ENCODE data around the gene CARM1. TPM values are rescaled to one million over a fixed set of nuclear protein-coding genes. Genes with fewer than 3 reads are reported as not detected.

Gene CARM1
- polyA plus RNA-seq (2012; ENCODE audit: insufficient read depth, insufficient read length, low read depth): 81.7 TPM

- Histone ChIP-seq H3K27me3 (no peaks in the 10 kb centered on the region), H3K4me1 (no peaks in the 10 kb centered on the region; the same call in 1 of the 2 replicates), H3K4me3 (ENCODE audit: low read depth, low read length) (peak within 1 kb of the TSS; percentile 75), H3K36me3 (no peaks in the 10 kb centered on the region), H3K9me3 (no peaks in the 10 kb centered on the region)
- TF ChIP-seq CTCF (IDR thresholded peaks at IDR 0.05; ENCODE audit: low read depth, low read length): peak; percentile 39
- DNase-seq: peak; percentile 100
These were observed at the start of gene CARM1 for GRCh38 chr19:10870955-10871603. Gene CARM1 (plus strand): TSS chr19:10871553. CDS start chr19:10871703, 150 bp downstream.

DNA sequence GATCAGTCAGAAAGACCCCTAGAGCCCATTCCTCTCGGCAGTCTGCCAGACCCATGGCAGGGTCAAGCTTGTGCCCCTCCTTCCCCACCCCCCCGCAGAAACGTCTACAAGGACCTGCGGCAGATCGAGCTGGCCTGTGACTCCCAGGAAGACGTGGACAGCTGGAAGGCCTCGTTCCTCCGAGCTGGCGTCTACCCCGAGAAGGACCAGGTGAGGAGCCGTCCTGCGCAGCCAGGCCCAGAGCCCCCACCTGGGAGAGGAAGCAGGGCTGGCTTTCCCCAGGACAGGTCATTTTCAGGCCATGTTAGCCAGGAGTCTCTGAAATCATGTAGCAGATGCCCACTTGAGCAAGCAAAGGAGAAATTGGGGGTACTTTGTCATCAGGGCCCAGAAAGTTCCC, 47.7 kb upstream of the CARM1 start:
- no peak for TF ChIP-seq CTCF (IDR thresholded peaks at IDR 0.05; ENCODE audit: low read depth, low read length)
- Histone ChIP-seq H3K27me3 (no peaks in the 10 kb centered on the region), H3K36me3 (peaks cover 54% of the 10 kb centered on the region), H3K4me1 (peaks cover 8% of the 10 kb centered on the region), H3K9me3 (no peaks in the 10 kb centered on the region), H3K4me3 (ENCODE audit: low read depth, low read length) (no peak overlapping the region)
- no peak for DNase-seq

GRCh38 chr19:10826231-10826630, 45.1 kb upstream of the CARM1 start:
- no peak for TF ChIP-seq CTCF (IDR thresholded peaks at IDR 0.05; ENCODE audit: low read depth, low read length)
- peak; percentile 88 for DNase-seq
- peaks cover 8% of the 10 kb centered on the region for H3K4me1 ChIP-seq
- no peak overlapping the region for H3K4me3 ChIP-seq (ENCODE audit: low read depth, low read length)
- peaks cover 52% of the 10 kb centered on the region for H3K36me3 ChIP-seq
- no peaks in the 10 kb centered on the region for H3K27me3 ChIP-seq
- H3K9me3 ChIP-seq: no peaks in the 10 kb centered on the region

DNA sequence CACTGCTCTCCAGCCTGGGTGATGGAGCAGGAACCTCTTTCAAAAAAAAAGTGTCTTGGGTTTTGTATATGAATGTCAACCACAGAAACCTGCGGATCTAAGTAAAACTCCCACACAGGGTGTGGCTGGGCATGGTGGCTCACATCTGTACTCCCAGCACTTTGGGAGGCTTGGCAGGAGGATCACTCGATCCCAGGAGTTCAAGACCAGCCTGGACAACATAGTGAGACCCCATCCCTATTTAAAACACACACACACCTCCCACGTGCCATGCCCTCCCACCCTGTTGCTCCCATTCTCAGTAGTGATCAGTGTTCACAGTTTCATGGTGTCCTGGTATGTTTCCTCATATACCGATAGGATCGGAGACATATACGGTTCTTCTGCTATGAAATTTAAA, 44.5 kb upstream of the CARM1 start:
- Histone ChIP-seq H3K27me3 (no peaks in the 10 kb centered on the region), H3K36me3 (peaks cover 48% of the 10 kb centered on the region), H3K9me3 (no peaks in the 10 kb centered on the region), H3K4me1 (peaks cover 8% of the 10 kb centered on the region), H3K4me3 (ENCODE audit: low read depth, low read length) (no peak overlapping the region)
- TF ChIP-seq CTCF (IDR thresholded peaks at IDR 0.05; ENCODE audit: low read depth, low read length): no peak
- DNase-seq: no peak

DNA sequence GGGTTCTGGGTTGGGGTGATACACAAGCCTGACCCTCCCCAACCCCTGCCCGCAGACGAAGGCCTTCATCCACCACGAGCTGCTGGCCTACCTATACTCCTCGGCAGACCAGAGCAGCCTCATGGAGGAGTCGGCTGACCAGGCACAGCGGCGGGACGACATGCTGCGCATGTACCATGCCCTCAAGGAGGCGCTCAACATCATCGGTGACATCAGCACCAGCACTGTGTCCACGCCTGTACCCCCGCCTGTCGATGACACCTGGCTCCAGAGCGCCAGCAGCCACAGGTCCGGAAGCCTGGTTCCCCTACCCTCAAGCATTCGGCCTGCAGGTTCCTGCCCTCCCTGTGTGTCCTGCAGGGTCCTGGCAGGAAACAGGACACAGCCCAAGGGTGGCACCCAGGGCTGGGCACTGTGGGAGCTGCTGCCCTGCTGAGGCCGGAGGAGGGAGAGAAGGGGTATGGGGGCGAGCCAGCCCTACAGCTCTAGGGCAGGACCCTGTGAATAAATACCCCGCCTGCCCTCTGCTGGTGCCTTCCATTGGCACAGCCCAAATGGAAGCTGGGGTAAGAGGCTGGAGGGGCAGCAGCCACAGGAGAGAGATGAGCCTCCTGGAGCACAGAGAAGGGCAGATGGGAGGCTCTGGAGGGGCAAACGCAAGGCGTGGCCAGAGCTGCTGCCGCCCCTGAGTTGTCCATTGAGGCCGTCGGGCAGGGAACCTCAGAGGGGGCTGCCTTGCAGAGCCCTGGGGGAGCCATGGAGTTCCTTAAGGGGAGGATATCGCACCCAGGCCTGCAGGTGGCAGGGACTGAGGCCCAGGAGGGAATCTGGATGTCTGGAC, 42.2 kb upstream of the CARM1 start:
- Histone ChIP-seq H3K9me3 (no peaks in the 10 kb centered on the region), H3K27me3 (no peaks in the 10 kb centered on the region), H3K4me1 (peaks cover 8% of the 10 kb centered on the region), H3K4me3 (ENCODE audit: low read depth, low read length) (no peak overlapping the region), H3K36me3 (peaks cover 56% of the 10 kb centered on the region)
- DNase-seq: no peak
- no peak; the same call in 1 of the 2 replicates for TF ChIP-seq CTCF (IDR thresholded peaks at IDR 0.05; ENCODE audit: low read depth, low read length)

GRCh38 chr19:10829967-10830366, 41.4 kb upstream of the CARM1 start:
- TF ChIP-seq CTCF (IDR thresholded peaks at IDR 0.05; ENCODE audit: low read depth, low read length): no peak
- Histone ChIP-seq H3K36me3 (peaks cover 56% of the 10 kb centered on the region), H3K4me1 (peaks cover 8% of the 10 kb centered on the region), H3K4me3 (ENCODE audit: low read depth, low read length) (no peak overlapping the region), H3K27me3 (no peaks in the 10 kb centered on the region), H3K9me3 (no peaks in the 10 kb centered on the region)
- DNase-seq: no peak

Data from BE2C (cell line).